ENCODE measurements around the gene AKNA.

Gene AKNA

GRCh38 chr9:114303977-114304376 is 83.8 kb downstream of the AKNA start:
- no peak for TF ChIP-seq CTCF (IDR thresholded peaks at IDR 0.05; ENCODE audit: insufficient read depth, missing control alignments)

GRCh38 chr9:114303571-114303970 is 84.2 kb downstream of the AKNA start:
- DNase-seq (ENCODE audit: insufficient read length, low spot score), result no peak
- no peak for TF ChIP-seq CTCF (IDR thresholded peaks at IDR 0.05; ENCODE audit: insufficient read depth, missing control alignments)
- FAIRE-seq, result no peak

More at GRCh38 chr9:114303977-114304376, 83.8 kb downstream of the AKNA start:
- FAIRE-seq (no peak), DNase-seq (ENCODE audit: insufficient read length, low spot score) (no peak)

GRCh38 chr9:114302727-114303126 is 85.1 kb downstream of the AKNA start:
- TF ChIP-seq CTCF (IDR thresholded peaks at IDR 0.05; ENCODE audit: insufficient read depth, missing control alignments), result no peak
- FAIRE-seq, result no peak

GRCh38 chr9:114301798-114302565 is 85.8 kb downstream of the AKNA start:
- TF ChIP-seq CTCF (IDR thresholded peaks at IDR 0.05; ENCODE audit: insufficient read depth, missing control alignments), result no peak
- FAIRE-seq (no peak), DNase-seq (ENCODE audit: insufficient read length, low spot score) (no peak)

More at GRCh38 chr9:114302727-114303126, 85.1 kb downstream of the AKNA start:
- DNase-seq (ENCODE audit: insufficient read length, low spot score), result no peak

GRCh38 chr9:114300846-114301797 is 86.7 kb downstream of the AKNA start:
- FAIRE-seq (no peak), DNase-seq (ENCODE audit: insufficient read length, low spot score) (no peak)
- no peak for TF ChIP-seq CTCF (IDR thresholded peaks at IDR 0.05; ENCODE audit: insufficient read depth, missing control alignments)

- no peak for TF ChIP-seq CTCF (IDR thresholded peaks at IDR 0.05; ENCODE audit: insufficient read depth, missing control alignments)
- no peak for FAIRE-seq
- DNase-seq (ENCODE audit: insufficient read length, low spot score), result no peak
Measured at GRCh38 chr9:114300153-114300845, 87.5 kb downstream of the AKNA start.

All from D721Med (cell line).